Endodermal cell (in vitro differentiated cells): ENCODE results near the gene NCAPG. TPM values are rescaled to one million over a fixed set of nuclear protein-coding genes. Genes with fewer than 3 reads are reported as not detected.

Source experiments
- DNase-seq: peaks from one replicate; pipeline ENCODE4 v3.0.0-alpha.2; 2017
- H3K27ac ChIP-seq: 2 replicates; pipeline ENCODE4 v1.5.1; 2013; ENCODE audit warnings: mild to moderate bottlenecking, low read depth, low read length, moderate library complexity
- H3K27me3 ChIP-seq: 2 replicates; pipeline ENCODE4 v1.6.1; 2013; ENCODE audit warnings: mild to moderate bottlenecking, low read length, moderate library complexity; ENCODE audit not compliant: insufficient read depth, control insufficient read depth, poor library complexity, severe bottlenecking
- H3K36me3 ChIP-seq: 2 replicates; pipeline ENCODE4 v1.7.0; 2013; ENCODE audit warnings: mild to moderate bottlenecking, low read length, moderate library complexity; ENCODE audit not compliant: control insufficient read depth, insufficient read depth
- H3K4me1 ChIP-seq: one replicate; pipeline ENCODE4 v1.7.0; 2013; ENCODE audit warnings: low read length; ENCODE audit not compliant: control insufficient read depth, insufficient read depth
- H3K4me3 ChIP-seq: 2 replicates; pipeline ENCODE4 v1.5.1; 2013; ENCODE audit warnings: mild to moderate bottlenecking, low read length, moderate library complexity
- H3K9ac ChIP-seq: 2 replicates; pipeline ENCODE4 v1.6.1; 2013; ENCODE audit warnings: mild to moderate bottlenecking, low read length, moderate library complexity; ENCODE audit not compliant: poor library complexity, severe bottlenecking; ENCODE audit errors: extremely low read depth
- H3K9me3 ChIP-seq: 2 replicates; pipeline ENCODE4 v1.6.1; 2013; ENCODE audit warnings: mild to moderate bottlenecking, low read length, moderate library complexity; ENCODE audit not compliant: control insufficient read depth
- H3K27ac Mint-ChIP-seq: 2 replicates; pipeline ENCODE4 v1.8.0; 2020; ENCODE audit warnings: mixed read lengths
- H3K27me3 Mint-ChIP-seq: 2 replicates; pipeline ENCODE4 v1.8.0; 2021; ENCODE audit warnings: mild to moderate bottlenecking, mixed read lengths; ENCODE audit not compliant: insufficient read depth
- H3K36me3 Mint-ChIP-seq: 2 replicates; pipeline ENCODE4 v1.8.0; 2020; ENCODE audit warnings: low read depth, mixed read lengths
- H3K4me1 Mint-ChIP-seq: 2 replicates; pipeline ENCODE4 v1.8.0; 2020; ENCODE audit warnings: mixed read lengths
- H3K4me3 Mint-ChIP-seq: 2 replicates; pipeline ENCODE4 v1.8.0; 2020; ENCODE audit warnings: mild to moderate bottlenecking, moderate library complexity, mixed read lengths
- H3K9me3 Mint-ChIP-seq: 2 replicates; pipeline ENCODE4 v1.8.0; 2020; ENCODE audit warnings: mild to moderate bottlenecking, mixed read lengths
- CTCF ChIP-seq: fragments of 200-600 bp; sonication (generic); conservative IDR thresholded peaks from 2 replicates; pipeline ENCODE4 v1.5.0; 2021; ENCODE audit warnings: antibody characterized with exemption, mild to moderate bottlenecking
- WGBS, 2 experiments: methylation state at CpG; one replicate each; pipeline versions ENCODE4 v1.1.5 to v1.1.7; 2013; ENCODE audit warnings: missing lambda C conversion rate in 2 of 2, mixed read lengths in 1 of 2; ENCODE audit not compliant: insufficient coverage in 1 of 2, insufficient read length in 1 of 2; 5-methylcytosine and 5-hydroxymethylcytosine counted together
- total RNA-seq, 2 donors: library from RNA; stranded (reverse); fragmentation: NEBNext Ultra II Directional in 1 of 2; extraction: Animal tissue kit (Norgen Biotek cat#: 25700) in 1 of 2; gene quantifications; 2 replicates in 1 of 2; 3 replicates in 1 of 2; pipeline ENCODE4 v1.2.1, GENCODE V29; 2021

Gene NCAPG
- total RNA-seq, 2 donors from 2014 or later = 37.5 to 47.4 TPM

- no peak overlapping the region for H3K9ac ChIP-seq
- no peak overlapping the region for H3K27ac Mint-ChIP-seq
- DNase-seq = no peak
- H3K27ac ChIP-seq = no peak overlapping the region
- H3K9me3 Mint-ChIP-seq = no peaks in the 10 kb centered on the region
- H3K36me3 Mint-ChIP-seq = peaks cover 34% of the 10 kb centered on the region
- H3K9me3 ChIP-seq = no peaks in the 10 kb centered on the region
- no peak overlapping the region for H3K4me3 Mint-ChIP-seq
- H3K4me1 Mint-ChIP-seq = peaks cover 10% of the 10 kb centered on the region
- 89 to 97% methylated on average over 6 to 12 of the region's 12 CpGs for WGBS, 2 experiments
- no peaks in the 10 kb centered on the region for H3K4me1 ChIP-seq
- no peak for TF ChIP-seq CTCF
- H3K36me3 ChIP-seq = peaks cover 71% of the 10 kb centered on the region
- no peaks in the 10 kb centered on the region for H3K27me3 Mint-ChIP-seq
- H3K27me3 ChIP-seq = no peaks in the 10 kb centered on the region
- H3K4me3 ChIP-seq = no peak overlapping the region
Measured at GRCh38 chr4:17816142-17816541, 5.4 kb downstream of the NCAPG start.

GRCh38 chr4:17817027-17817426, 6.2 kb downstream of the NCAPG start:
- Histone ChIP-seq H3K27me3 (no peaks in the 10 kb centered on the region), H3K4me1 (no peaks in the 10 kb centered on the region), H3K9ac (no peak overlapping the region), H3K9me3 (no peaks in the 10 kb centered on the region), H3K36me3 (peaks cover 71% of the 10 kb centered on the region), H3K4me3 (no peak overlapping the region), H3K27ac (no peak overlapping the region)
- peaks cover 38% of the 10 kb centered on the region for H3K36me3 Mint-ChIP-seq
- 90 to 95% methylated on average over 2 to 5 of the region's 5 CpGs for WGBS, 2 experiments
- no peak for DNase-seq
- H3K27me3 Mint-ChIP-seq = no peaks in the 10 kb centered on the region
- no peaks in the 10 kb centered on the region for H3K9me3 Mint-ChIP-seq
- no peak overlapping the region for H3K4me3 Mint-ChIP-seq
- peaks cover 9% of the 10 kb centered on the region for H3K4me1 Mint-ChIP-seq
- peak; percentile 75 for TF ChIP-seq CTCF
- H3K27ac Mint-ChIP-seq = no peak overlapping the region

DNA sequence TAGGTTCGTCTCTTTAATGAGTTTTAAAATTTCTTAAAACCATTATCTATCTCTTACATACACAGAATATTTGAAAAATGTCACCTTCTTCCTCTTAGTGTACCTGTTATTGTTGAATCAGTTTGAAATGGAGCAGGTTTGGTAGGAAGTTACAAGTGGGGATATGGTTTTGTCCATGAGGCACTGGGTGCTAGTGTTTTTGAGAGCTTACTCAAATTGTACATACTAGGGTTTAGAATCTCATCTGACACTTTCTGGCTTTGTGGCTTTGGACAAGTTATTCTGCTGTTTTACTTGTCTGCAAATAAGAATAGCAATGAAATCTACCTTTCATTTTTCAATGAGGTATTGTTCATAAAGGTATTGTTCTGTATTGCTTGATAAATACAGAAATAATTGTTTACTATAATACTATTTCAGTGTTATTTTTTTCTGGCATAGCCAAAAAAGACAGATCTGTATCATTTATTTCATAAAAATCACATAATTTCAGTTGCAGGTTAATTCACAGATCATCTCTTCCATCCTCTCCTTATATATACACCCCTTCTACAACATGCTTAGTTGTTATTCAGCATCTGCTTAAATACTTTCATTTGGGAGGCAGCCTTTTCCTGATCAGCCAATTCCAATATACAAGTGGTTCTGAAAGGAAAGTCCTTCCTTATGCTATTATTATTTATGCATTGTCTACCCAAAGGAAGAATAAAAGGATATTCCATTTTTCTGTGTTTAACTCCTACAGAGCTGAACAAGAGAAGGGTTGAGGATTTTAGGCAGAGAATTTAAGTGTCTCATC, 13.3 kb downstream of the NCAPG start:
- DNase-seq = no peak
- Mint-ChIP-seq H3K4me3 (no peak overlapping the region), H3K9me3 (no peaks in the 10 kb centered on the region), H3K36me3 (peaks cover 49% of the 10 kb centered on the region), H3K4me1 (no peaks in the 10 kb centered on the region), H3K27ac (no peak overlapping the region), H3K27me3 (no peaks in the 10 kb centered on the region)
- H3K4me3 ChIP-seq = no peak overlapping the region
- H3K27me3 ChIP-seq = no peaks in the 10 kb centered on the region
- H3K9ac ChIP-seq = no peak overlapping the region
- H3K27ac ChIP-seq = no peak overlapping the region
- H3K36me3 ChIP-seq = peaks cover 82% of the 10 kb centered on the region
- no peaks in the 10 kb centered on the region for H3K9me3 ChIP-seq
- WGBS, 2 experiments = no CpG with 5 or more reads among the region's 1 CpG
- no peak for TF ChIP-seq CTCF
- H3K4me1 ChIP-seq = no peaks in the 10 kb centered on the region
